NK-92 (cell line): Measurements from ENCODE around the gene MIER2.

Experiments used
- DNase-seq: peaks from one replicate; lab custom pipeline; 2025; ENCODE audit not compliant: unreplicated experiment; lab: John Stamatoyannopoulos, UW

MIER2 gene

DNA sequence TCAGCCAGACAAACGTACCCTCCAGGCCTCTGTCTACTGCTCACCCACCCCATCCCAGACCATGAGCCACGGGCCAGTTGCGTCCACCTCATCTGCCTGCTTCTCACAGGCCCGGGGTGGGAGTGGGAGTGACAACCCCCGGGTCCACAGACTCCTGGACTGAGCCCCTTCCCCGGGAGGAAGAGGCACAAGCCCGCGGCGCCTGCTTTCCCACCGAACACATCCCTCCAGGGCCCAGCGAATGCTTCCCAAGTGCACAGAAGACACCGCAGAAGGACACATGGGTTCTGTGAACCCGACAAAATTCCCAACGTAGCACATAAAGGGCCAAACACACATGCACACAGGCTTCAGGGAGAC is 35.4 kb downstream of the MIER2 start:
- DNase-seq: no peak

GRCh38 chr19:308471-309205 is 36.0 kb downstream of the MIER2 start:
- no peak for DNase-seq

DNA sequence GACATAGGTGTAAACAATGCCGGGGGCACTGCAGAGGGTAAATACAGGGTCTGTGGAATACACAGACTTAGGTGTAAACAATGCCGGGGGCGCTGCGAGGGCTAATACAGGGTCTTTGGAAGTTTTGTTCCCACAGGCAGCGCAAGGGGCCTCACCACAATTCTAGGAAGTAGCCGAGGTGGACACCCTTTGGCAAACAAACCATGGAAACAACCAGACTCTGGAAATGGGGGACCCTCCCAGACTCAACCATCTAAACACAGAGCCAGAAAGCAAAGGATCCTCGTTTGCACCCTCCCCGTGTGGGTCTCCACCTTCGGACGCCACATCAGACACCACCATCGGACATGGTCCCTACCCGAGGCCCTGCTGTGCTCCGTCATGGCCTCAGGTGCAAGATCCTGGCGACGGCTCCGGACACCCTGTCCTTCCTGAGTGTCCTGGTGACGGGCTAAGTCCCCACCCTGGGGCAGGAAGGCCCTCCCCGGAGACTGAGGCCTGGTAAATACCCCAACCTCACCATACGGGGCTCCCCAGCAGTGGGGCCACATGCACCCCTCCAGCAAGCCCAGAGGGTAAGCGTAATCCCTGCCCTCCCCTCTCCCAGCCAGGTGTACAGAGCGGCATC is 36.7 kb downstream of the MIER2 start:
- DNase-seq: no peak

DNA sequence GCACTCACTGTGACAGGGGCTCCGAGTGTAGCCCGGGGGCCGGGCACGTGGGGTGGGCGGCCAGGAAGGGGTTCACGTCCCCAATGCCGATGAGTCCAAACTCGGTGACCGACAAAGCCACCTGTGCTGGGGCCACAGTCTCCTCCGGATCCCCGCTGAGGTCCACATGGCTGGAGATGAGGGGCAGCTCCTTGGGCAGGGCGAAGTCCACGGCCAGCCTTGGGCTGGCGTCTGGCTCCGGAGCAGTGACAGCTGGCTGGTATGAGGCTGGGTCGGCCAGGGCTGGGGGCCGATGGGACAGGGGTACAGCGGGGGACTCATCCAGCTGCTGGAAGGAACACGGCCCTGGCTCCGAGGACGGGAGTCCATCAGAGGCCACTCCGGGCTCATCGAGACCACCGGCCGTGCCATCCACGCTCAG is 37.5 kb downstream of the MIER2 start:
- no peak for DNase-seq

DNA sequence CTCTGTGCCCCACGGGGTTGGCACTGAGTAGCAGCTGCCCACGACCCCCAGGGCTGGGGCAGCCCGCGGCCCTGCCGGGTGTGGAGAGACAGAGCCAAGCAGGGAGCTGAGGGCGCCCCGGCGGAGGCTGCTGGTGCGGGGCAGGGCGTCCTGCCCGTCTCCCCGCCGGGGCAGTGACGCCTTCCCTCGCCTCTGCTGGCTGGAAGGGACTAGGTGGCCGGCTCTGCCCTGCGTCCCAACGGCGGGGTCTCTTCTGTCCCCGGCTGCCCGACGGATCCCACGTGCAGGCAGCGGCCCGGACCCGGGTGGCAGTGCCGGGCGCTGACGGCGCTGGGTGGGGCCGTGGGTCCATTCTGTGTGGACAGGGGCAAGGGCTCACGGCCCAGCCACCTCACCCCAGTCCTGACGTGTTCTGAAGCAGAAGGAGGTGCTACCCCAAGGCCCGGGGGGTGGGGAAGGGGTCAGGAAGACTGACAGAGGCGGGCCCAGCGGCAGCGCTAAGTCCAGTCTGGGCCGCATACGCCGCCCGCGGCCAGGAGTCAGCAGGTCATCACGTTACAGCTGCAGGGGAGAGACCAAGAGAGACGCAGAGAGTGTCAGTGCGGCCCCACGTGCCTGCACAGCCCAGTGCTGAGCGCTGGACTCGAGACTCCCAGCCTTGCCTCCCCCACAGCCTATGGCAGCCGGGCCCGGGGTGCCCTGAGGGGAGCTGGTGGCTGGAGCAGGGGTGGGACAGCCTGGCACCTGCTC is 38.3 kb downstream of the MIER2 start:
- DNase-seq: no peak

DNA sequence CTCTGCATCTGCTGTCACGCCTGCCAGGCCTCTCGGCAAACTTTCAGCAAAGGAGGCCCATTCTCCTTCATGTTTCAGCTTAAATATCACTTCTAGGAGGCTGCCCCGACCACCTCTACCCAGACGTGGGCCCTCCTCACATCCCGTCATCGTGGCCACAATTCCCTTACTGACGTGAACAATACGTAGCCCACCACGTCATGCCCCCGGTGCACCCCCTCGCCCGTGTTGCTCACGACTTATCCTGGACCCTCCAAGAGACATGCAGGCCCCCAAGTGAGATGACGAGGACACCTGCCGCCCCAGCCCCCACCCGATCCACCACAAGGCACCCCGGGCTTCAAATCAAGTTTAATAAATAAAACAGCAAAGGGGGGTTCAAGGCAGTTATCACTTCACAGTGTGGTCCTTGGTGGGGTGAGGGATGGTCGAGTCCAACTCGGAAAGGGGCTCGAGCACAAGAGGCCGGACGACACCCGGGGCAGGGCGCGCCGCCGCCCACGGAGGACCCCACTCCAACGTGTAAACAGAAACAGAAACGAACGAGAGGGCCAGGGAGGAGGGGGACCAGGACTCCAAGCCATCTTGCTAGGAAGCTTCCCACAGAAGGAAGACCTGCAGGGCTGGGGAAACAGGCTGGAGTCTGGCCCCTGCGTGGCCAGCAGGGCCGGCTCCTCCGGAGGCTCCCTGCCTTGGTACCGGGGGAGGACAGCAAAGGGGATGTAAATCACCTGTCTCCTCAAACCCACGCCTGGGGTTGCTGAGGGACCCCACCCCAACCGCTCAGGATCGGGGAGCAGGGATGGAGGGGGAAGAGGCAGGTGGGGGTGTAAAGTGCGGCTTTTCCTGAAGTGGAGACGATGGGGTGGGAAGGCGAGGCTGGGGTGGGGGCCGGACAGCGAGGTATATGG is 39.1 kb downstream of the MIER2 start:
- no peak for DNase-seq

GRCh38 chr19:296476-297225 is 47.9 kb downstream of the MIER2 start:
- DNase-seq: no peak

- no peak for DNase-seq
These were observed 48.8 kb downstream of the MIER2 start for GRCh38 chr19:295687-296370.

GRCh38 chr19:294946-295686 is 49.5 kb downstream of the MIER2 start:
- no peak for DNase-seq

DNA sequence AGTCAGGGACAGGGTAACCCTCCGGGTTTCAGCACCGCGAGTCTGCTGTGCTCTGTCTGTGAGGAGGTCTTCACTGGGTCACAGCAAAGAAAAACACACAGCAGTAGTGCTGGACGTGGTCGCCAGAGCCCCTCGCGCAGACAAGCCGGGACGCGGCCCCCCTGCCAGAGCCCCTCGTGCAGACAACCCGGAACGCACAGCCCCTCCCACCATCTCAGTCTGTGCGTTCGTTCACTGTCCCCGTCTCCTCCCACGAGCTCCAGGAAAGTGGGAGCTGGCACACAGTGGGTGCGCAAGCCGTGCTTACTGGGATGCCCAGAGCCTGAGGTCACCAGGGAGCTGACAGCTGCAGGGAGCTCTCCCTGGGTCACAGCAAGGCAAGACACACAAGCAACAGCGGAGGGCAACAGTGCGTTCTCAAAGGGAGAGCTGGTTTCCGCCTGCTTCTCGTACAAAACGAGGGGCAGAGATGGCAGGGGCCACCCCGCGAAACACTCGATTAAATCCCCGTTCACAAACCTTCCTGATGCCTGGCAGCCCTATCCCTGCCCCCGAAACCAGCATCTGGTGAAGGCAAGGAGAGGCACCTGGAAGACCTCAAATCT is 50.2 kb downstream of the MIER2 start:
- DNase-seq: no peak

- no peak for DNase-seq
These were observed 51.0 kb downstream of the MIER2 start for GRCh38 chr19:293436-294110.

DNA sequence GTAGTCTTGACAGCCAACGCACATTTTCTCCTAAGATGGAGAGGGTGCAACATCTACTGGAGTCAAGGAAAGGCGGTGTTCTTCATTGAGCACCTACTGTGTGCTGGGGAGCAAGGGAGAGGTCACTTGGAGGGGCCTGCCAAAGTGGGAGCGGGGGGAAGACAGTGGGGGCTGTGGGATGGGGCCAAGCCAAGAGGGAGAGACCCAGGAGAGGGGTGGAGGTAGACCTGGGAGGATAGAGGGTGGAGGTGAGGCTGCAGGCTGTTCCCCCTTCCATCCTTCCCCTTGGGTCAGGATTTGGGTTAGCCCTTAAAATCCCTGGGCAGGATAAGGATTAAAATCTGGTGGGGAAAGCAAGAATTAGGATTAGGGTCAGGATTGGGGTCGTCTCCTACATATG is 51.6 kb downstream of the MIER2 start:
- DNase-seq: no peak

DNA sequence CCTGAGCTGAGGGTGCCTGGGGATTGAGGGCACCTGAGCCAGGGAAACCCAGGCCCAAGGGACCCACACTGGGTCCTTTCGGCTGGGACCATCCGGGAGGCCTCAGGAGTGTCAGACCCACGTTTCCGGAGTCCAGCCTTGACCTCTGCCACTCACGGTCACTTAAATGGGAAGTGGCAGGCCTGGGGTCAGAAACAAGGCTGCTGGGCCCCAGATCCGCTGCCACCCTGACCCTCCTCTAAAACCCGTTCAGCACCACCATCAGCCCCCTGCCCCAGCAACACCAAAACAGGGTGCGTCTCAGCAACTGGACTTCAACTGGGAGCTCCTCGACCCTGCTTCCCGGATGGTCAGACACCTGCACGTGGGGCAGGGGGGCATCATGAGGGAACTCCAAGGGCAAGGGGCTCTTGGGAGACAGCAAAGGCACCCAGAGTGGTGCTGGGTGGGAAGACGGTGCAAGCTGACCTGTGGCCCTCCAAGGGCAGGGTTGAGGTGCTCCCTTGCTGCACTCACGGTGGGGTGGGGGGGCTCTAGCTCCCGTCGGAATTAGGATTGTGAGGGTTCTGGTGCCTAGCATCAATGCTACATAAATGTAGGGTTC is 52.2 kb downstream of the MIER2 start:
- DNase-seq: no peak

DNA sequence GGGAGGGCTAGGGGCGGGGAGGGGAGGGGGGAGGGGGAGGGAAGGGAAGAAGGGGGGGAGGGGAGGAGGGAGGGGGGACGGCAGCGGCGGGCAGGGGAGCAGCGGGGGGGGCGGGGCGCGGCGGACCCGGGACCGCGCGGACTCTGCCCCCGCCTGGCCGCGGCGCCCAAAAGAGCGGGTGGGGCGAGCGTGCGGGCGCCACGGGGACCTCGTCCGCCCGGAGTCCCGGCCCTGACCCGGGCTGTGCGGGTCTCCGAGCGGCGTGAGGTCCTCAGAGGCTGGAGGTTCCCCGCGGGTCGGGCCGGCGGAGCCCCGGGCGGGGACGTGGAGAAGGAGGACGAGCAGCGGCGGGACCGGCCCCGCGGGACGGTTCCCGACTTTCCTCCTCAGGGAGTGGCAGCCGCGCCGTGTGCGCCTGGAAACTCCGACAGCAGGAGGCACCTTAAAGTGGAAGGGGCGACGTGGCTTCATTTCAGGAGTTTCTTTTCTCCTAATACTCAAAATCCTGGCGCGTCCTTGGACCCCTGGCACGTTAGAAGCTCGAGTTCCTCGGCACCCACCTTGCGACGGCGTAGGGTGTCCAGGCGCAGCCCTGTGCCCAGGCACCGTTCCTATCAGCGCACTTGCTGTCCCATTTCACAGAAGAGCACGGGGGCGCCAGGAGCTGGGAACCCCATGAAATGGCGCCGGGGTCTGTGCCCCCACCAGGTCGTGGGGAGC is 52.9 kb downstream of the MIER2 start:
- no peak for DNase-seq

- no peak for DNase-seq
These were observed 53.5 kb downstream of the MIER2 start, which contains the start of gene PLPP2 for GRCh38 chr19:291006-291521. PLPP2 (minus strand) TSS chr19:291403; CDS start chr19:291336, 67 bp downstream.

GRCh38 chr19:290372-291005 is 54.1 kb downstream of the MIER2 start:
- no peak for DNase-seq
